WTC11 (cell line): ENCODE data around the gene TMEM63C. TPM values are rescaled to one million over a fixed set of nuclear protein-coding genes. Genes with fewer than 3 reads are reported as not detected.

Experiments
- ATAC-seq: fragments of 200-7000 bp; cut with Tn5 transposase; 2 replicates; pipeline ENCODE4 v1.10.0; 2021; ENCODE audit warnings: mild to moderate bottlenecking, moderate library complexity
- CTCF ChIA-PET: fragments of 300-600 bp; sonication (Branson Sonifier 250); formaldehyde crosslinking; loops from one replicate; lab custom pipeline; 2021; ENCODE audit warnings: antibody characterized with exemption; lab: Charles Lee
- POLR2A ChIA-PET: fragments of 350-600 bp; sonication (Branson Sonifier 250); formaldehyde crosslinking; loops from one replicate; lab custom pipeline; 2021; ENCODE audit warnings: antibody characterized with exemption; lab: Charles Lee
- DNase-seq: peaks from one replicate; pipeline ENCODE4 v3.0.0; 2021; ENCODE audit warnings: low spot score
- H3K27ac Mint-ChIP-seq: 2 replicates; pipeline ENCODE4 v1.8.0; 2021; ENCODE audit warnings: mixed read lengths
- H3K27me3 Mint-ChIP-seq: 2 replicates; pipeline ENCODE4 v1.8.0; 2021; ENCODE audit warnings: low read depth, mild to moderate bottlenecking, moderate library complexity, mixed read lengths
- H3K36me3 Mint-ChIP-seq: 2 replicates; pipeline ENCODE4 v1.8.0; 2021; ENCODE audit warnings: mixed read lengths
- H3K4me1 Mint-ChIP-seq: 2 replicates; pipeline ENCODE4 v1.8.0; 2022; ENCODE audit warnings: mixed read lengths
- H3K4me3 Mint-ChIP-seq: 2 replicates; pipeline ENCODE4 v1.8.0; 2021; ENCODE audit warnings: mild to moderate bottlenecking, moderate library complexity, mixed read lengths
- H3K9me3 Mint-ChIP-seq: 2 replicates; pipeline ENCODE4 v1.8.0; 2021; ENCODE audit warnings: mixed read lengths
- ARID4B ChIP-seq: sonication (generic); formaldehyde crosslinking; IDR thresholded peaks from 2 replicates; pipeline ENCODE4 v1.8.0; 2023; ENCODE audit warnings: missing genetic modification reagents, mild to moderate bottlenecking, borderline replicate concordance
- ESRRA ChIP-seq: sonication (generic); formaldehyde crosslinking; IDR thresholded peaks from 2 replicates; pipeline ENCODE4 v1.8.1; 2022; ENCODE audit warnings: mild to moderate bottlenecking, missing genetic modification reagents, borderline replicate concordance
- ETV6 ChIP-seq: sonication (generic); formaldehyde crosslinking; IDR thresholded peaks from 2 replicates; pipeline ENCODE4 v1.8.1; 2022; ENCODE audit warnings: mild to moderate bottlenecking, missing genetic modification reagents
- FOXP1 ChIP-seq: sonication (generic); formaldehyde crosslinking; IDR thresholded peaks from 2 replicates; pipeline ENCODE4 v1.8.0; 2022; ENCODE audit warnings: missing genetic modification reagents, mild to moderate bottlenecking, moderate library complexity, borderline replicate concordance
- HMGA2 ChIP-seq: fragments of 250-450 bp; sonication (Bioruptor Pico); IDR thresholded peaks from 2 replicates; pipeline ENCODE4 v1.4.0; 2021; ENCODE audit warnings: mild to moderate bottlenecking, moderate library complexity
- HMGXB4 ChIP-seq: sonication (generic); formaldehyde crosslinking; IDR thresholded peaks from 2 replicates; pipeline ENCODE4 v1.8.1; 2023; ENCODE audit warnings: mild to moderate bottlenecking, moderate library complexity, missing genetic modification reagents
- IRF1 ChIP-seq: sonication (generic); formaldehyde crosslinking; IDR thresholded peaks from 2 replicates; pipeline ENCODE4 v1.8.0; 2023; ENCODE audit warnings: missing genetic modification reagents
- RELA ChIP-seq: sonication (generic); formaldehyde crosslinking; IDR thresholded peaks from 2 replicates; pipeline ENCODE4 v1.8.1; 2022; ENCODE audit warnings: missing genetic modification reagents, mild to moderate bottlenecking, borderline replicate concordance
- TCF7 ChIP-seq: sonication (generic); formaldehyde crosslinking; IDR thresholded peaks from 2 replicates; pipeline ENCODE4 v1.8.0; 2022; ENCODE audit warnings: mild to moderate bottlenecking, low read depth, missing genetic modification reagents, moderate library complexity
- ZNF263 ChIP-seq: sonication (generic); formaldehyde crosslinking; IDR thresholded peaks from 2 replicates; pipeline ENCODE4 v1.8.1; 2022; ENCODE audit warnings: low read depth, mild to moderate bottlenecking, moderate library complexity, missing genetic modification reagents
- ZNF317 ChIP-seq: sonication (generic); formaldehyde crosslinking; IDR thresholded peaks from 2 replicates; pipeline ENCODE4 v1.8.1; 2023; ENCODE audit warnings: low read depth, mild to moderate bottlenecking, moderate library complexity, missing genetic modification reagents, borderline replicate concordance
- ZNF425 ChIP-seq: fragments of 250-450 bp; sonication (Bioruptor Pico); conservative IDR thresholded peaks from 2 replicates; pipeline ENCODE4 v1.9.0; 2021; ENCODE audit warnings: mild to moderate bottlenecking
- total RNA-seq: library from RNA; stranded (reverse); gene quantifications from 3 replicates; pipeline ENCODE4 v1.2.3, GENCODE V29; 2021
- TF ChIP-seq, protein P1 (sequence below): sonication (generic); formaldehyde crosslinking; IDR thresholded peaks from 2 replicates; pipeline ENCODE4 v1.8.1; 2022; ENCODE audit warnings: low read depth, mild to moderate bottlenecking, moderate library complexity, missing genetic modification reagents, borderline replicate concordance
- TF ChIP-seq, protein P2 (sequence below): sonication (generic); formaldehyde crosslinking; IDR thresholded peaks from 2 replicates; pipeline ENCODE4 v1.8.1; 2023; ENCODE audit warnings: mild to moderate bottlenecking, missing genetic modification reagents, moderate library complexity
- TF ChIP-seq, protein P3 (sequence below): sonication (generic); formaldehyde crosslinking; IDR thresholded peaks from 2 replicates; pipeline ENCODE4 v1.8.0; 2022; ENCODE audit warnings: mild to moderate bottlenecking, missing genetic modification reagents

TMEM63C gene
- total RNA-seq, 1 experiment from 2014 or later, result 8.8 TPM

DNA sequence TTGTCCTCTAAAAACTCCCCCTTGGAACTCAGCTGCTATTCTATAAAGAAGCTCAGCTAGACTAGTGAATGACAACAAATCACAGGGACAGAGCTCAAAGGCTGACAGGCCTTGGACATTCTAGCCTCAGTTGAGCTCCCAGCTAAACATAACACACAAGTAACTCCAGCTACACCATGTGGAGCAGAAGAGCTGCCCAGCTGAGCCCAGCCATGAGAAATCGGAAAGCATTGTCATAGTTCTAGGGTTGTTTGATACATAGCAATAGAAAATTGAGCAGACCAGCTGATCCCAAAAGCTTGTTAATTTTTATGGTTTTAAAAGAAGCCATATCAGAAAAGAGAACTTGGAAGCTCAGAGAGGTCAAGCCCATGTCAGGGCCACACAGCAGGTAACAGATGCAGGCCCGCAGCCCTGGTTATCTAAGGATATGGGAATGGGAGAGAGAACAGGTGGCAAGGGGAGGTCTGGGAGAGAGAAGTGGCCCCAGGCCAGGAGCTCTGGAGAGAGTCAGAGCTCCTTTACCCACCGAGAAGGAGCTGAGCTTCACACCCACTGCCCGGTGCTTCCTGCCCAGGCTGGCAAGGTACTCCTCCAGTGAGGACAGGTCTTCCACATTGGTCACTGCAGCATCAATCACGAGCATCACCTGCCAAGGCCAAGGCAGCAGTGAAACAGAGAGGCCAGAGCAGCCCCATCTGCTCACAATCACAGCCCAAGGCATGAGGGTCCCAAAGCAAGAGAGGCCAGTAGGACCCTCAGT lies 86.5 kb downstream of the TMEM63C start (continued):
- TF ChIP-seq, protein P1, sequence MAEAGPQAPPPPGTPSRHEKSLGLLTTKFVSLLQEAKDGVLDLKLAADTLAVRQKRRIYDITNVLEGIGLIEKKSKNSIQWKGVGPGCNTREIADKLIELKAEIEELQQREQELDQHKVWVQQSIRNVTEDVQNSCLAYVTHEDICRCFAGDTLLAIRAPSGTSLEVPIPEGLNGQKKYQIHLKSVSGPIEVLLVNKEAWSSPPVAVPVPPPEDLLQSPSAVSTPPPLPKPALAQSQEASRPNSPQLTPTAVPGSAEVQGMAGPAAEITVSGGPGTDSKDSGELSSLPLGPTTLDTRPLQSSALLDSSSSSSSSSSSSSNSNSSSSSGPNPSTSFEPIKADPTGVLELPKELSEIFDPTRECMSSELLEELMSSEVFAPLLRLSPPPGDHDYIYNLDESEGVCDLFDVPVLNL (CRISPR knock-in tag), result no peak
- TF ChIP-seq IRF1 (CRISPR knock-in tag), result no peak
- TF ChIP-seq, all 79 proteins: peak for 0

DNA sequence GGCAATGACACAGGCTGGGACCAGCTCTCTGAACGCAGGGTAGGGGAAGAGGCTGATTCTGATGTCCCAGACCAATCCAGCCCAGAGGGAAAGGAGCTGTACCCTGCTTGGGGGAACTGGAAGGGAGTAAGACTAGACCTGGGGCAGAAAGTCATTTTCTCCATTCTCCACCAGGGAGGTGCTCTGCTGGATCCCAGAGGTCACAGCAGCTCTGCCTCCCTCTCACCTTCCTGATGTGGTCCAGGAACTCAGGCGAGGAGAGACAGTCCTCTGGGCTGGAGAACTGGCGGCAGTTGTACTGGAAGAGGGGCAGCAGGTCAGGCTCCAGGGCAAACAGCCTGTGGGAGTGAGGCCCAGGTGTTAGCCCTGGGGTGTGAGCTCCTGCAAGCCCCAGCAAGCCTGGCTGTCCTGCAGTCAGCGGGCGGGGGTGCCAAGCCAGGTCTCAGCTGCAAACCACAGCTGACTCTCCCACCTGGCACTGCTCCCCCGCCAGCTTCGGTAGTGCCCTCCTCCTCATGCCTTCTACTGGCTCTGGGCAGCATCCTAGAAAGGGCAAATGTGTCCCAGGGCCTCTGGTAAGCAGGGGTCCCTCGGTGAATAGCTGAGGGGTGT lies 87.5 kb downstream of the TMEM63C start:
- no peak for TF ChIP-seq ZNF317 (CRISPR knock-in tag)
- TF ChIP-seq ZNF263, result no peak
- TF ChIP-seq ESRRA (CRISPR knock-in tag), result no peak
- no peak for TF ChIP-seq ZNF425 (CRISPR knock-in tag)
- ChIA-PET POLR2A (no interaction called here), CTCF (interaction anchor here (0.9 to 3.5 kb wide), 13 partner anchors 10 to 129 kb away, joined by 3 to 17 read pairs (median 4); partner anchors contain the start of genes GSTZ1 and ZDHHC22)
- peaks cover 61% of the 10 kb centered on the region for H3K27me3 Mint-ChIP-seq
- H3K4me3 Mint-ChIP-seq, result no peak overlapping the region; the same call in 1 of the 2 replicates
- H3K27ac Mint-ChIP-seq, result no peak overlapping the region
- peaks cover 8% of the 10 kb centered on the region for H3K4me1 Mint-ChIP-seq
- no peaks in the 10 kb centered on the region for H3K36me3 Mint-ChIP-seq
- H3K9me3 Mint-ChIP-seq, result peaks cover 5% of the 10 kb centered on the region
- ATAC-seq (peak; percentile 31), DNase-seq (no peak)

DNA sequence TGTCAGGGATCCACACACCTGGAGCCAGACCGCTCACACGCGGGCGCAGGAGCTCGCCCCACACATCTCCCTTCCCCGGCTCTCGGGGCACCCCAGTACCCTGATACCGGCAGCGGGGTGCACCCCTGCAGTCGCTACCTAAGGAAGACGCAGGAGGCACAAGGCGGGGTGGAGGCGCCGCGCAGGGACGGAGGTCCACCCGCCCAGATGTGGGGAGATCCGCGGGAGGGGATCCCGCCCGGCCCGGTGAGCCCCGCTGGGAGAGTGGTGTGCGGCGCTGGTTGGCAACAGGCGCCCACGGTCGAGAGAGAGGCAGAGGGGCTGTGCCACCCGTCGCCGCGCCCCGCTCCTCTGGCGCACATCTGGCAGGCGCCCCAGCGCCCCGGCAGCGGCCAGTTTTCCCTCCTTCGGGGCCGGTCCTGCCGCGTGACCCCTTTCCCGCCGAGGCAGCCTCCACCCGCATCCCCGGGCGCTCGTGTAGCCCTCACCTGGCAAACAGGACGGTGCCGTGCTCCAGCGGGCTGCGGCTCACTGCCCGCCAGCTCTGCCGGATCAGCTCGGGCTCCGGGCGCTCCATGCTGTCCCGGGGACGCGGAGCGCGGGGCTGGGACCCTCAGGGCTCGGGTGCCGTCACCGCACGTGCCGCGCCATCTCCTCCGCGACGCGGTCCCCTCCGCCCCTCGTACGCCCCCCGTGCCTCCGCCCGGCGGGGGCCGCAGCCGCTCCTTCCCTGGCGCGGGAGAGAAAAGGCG lies 88.9 kb downstream of the TMEM63C start:
- POLR2A ChIA-PET, result no interaction called here
- H3K4me3 Mint-ChIP-seq, result peak overlapping the region; percentile 58
- ATAC-seq (peak; percentile 33), DNase-seq (peak; percentile 30)
- peaks cover 5% of the 10 kb centered on the region for H3K9me3 Mint-ChIP-seq
- H3K27ac Mint-ChIP-seq, result no peak overlapping the region
- CTCF ChIA-PET, result interaction anchor here (1.1 to 3.5 kb wide), 8 partner anchors 8 to 146 kb away, joined by 3 to 17 read pairs (median 6); partner anchors contain the start of genes GSTZ1 and ZDHHC22
- H3K27me3 Mint-ChIP-seq, result peaks cover 62% of the 10 kb centered on the region
- H3K36me3 Mint-ChIP-seq, result no peaks in the 10 kb centered on the region
- peaks cover 8% of the 10 kb centered on the region for H3K4me1 Mint-ChIP-seq
- TF ChIP-seq TCF7 (CRISPR knock-in tag), result 0 out of 2 replicates have a peak, but pooled peaks have one; percentile 58
- peak; percentile 50; the same call in 1 of the 2 replicates for TF ChIP-seq ARID4B (CRISPR knock-in tag)
- TF ChIP-seq ZNF317 (CRISPR knock-in tag), result 0 out of 2 replicates have a peak, but pooled peaks have one; percentile 5
- TF ChIP-seq HMGXB4, result peak; percentile 59; the same call in 1 of the 2 replicates
- TF ChIP-seq, protein P2, sequence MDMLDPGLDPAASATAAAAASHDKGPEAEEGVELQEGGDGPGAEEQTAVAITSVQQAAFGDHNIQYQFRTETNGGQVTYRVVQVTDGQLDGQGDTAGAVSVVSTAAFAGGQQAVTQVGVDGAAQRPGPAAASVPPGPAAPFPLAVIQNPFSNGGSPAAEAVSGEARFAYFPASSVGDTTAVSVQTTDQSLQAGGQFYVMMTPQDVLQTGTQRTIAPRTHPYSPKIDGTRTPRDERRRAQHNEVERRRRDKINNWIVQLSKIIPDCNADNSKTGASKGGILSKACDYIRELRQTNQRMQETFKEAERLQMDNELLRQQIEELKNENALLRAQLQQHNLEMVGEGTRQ (CRISPR knock-in tag), result 0 out of 2 replicates have a peak, but pooled peaks have one; percentile 17
- TF ChIP-seq, protein P3, sequence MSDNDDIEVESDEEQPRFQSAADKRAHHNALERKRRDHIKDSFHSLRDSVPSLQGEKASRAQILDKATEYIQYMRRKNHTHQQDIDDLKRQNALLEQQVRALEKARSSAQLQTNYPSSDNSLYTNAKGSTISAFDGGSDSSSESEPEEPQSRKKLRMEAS, result peak; percentile 23; the same call in 1 of the 2 replicates
- TF ChIP-seq ETV6 (CRISPR knock-in tag), result 0 out of 2 replicates have a peak, but pooled peaks have one; percentile 49
- peak; percentile 30; the same call in 1 of the 2 replicates for TF ChIP-seq RELA (CRISPR knock-in tag)
- peak; percentile 41; the same call in 1 of the 2 replicates for TF ChIP-seq FOXP1 (CRISPR knock-in tag)
- no peak for TF ChIP-seq HMGA2 (CRISPR knock-in tag)
